HG03045 (cell line): ENCODE results near the gene CBLB.

ENCODE experiments used
- ATAC-seq: cut with Tn5 transposase; IDR thresholded peaks from one replicate; pipeline ENCODE4 v1.9.1; 2021; ENCODE audit warnings: mild to moderate bottlenecking, moderate library complexity; ENCODE audit not compliant: unreplicated experiment

CBLB gene

GRCh38 chr3:105649480-105649879 is 219.3 kb downstream of the CBLB start:
- no peak for ATAC-seq

GRCh38 chr3:105647047-105647446 is 221.8 kb downstream of the CBLB start:
- no peak for ATAC-seq

- ATAC-seq = no peak
These were observed 229.7 kb downstream of the CBLB start for GRCh38 chr3:105639131-105639530.

- no peak for ATAC-seq
These were observed 234.1 kb downstream of the CBLB start for GRCh38 chr3:105634708-105635107.

- ATAC-seq = no peak
These were observed 239.1 kb downstream of the CBLB start for GRCh38 chr3:105629718-105630117.

GRCh38 chr3:105626739-105627138 is 242.1 kb downstream of the CBLB start:
- no peak for ATAC-seq

- no peak for ATAC-seq
These were observed 246.6 kb downstream of the CBLB start for GRCh38 chr3:105622169-105622568.

GRCh38 chr3:105620236-105620635 is 248.6 kb downstream of the CBLB start:
- ATAC-seq = no peak

GRCh38 chr3:105619651-105620050 is 249.2 kb downstream of the CBLB start:
- ATAC-seq = no peak

GRCh38 chr3:105618556-105618955 is 250.3 kb downstream of the CBLB start:
- ATAC-seq = no peak

- ATAC-seq = no peak
These were observed 252.3 kb downstream of the CBLB start for GRCh38 chr3:105616374-105617121.

- ATAC-seq = no peak
These were observed 253.0 kb downstream of the CBLB start for GRCh38 chr3:105615814-105616213.

GRCh38 chr3:105614288-105615030 is 254.4 kb downstream of the CBLB start:
- ATAC-seq = no peak

- ATAC-seq = no peak
These were observed 255.7 kb downstream of the CBLB start for GRCh38 chr3:105613120-105613519.

- ATAC-seq = no peak
These were observed 257.3 kb downstream of the CBLB start for GRCh38 chr3:105611304-105612192.

- ATAC-seq = no peak
These were observed 258.3 kb downstream of the CBLB start for GRCh38 chr3:105610473-105610872.

- no peak for ATAC-seq
These were observed 260.2 kb downstream of the CBLB start for GRCh38 chr3:105608623-105609022.

- ATAC-seq = no peak
These were observed 262.8 kb downstream of the CBLB start for GRCh38 chr3:105606016-105606415.
